ENCODE data around the gene CLDN24. TPM values are rescaled to one million over a fixed set of nuclear protein-coding genes. Genes with fewer than 3 reads are reported as not detected.

The CLDN24 gene
- total and polyA plus RNA-seq, 4 donors = not detected

- no peak for ATAC-seq (ENCODE audit: low FRiP score)
- Histone ChIP-seq H3K4me3 (ENCODE audit: low read length in 2 of 2) (no peak overlapping the region), H3K9me3 (ENCODE audit: control insufficient read depth, low read length) (no peaks in the 10 kb centered on the region), H3K4me1 (ENCODE audit: control insufficient read depth in 1 of 2, insufficient read depth in 2 of 2, low read length in 2 of 2) (peaks cover 0 to 2% of the 10 kb centered on the region in 2 donors), H3K27ac (ENCODE audit: low read depth in 1 of 2, low read length in 2 of 2) (no peak overlapping the region), H3K27me3 (ENCODE audit: control insufficient read depth in 1 of 2, insufficient read depth in 2 of 2, low read length in 1 of 2) (no peaks in the 10 kb centered on the region), H3K36me3 (ENCODE audit: control insufficient read depth in 1 of 2, insufficient read depth in 2 of 2, low read length in 1 of 2) (peaks cover 0 to 5% of the 10 kb centered on the region in 2 donors)
- 90 to 95% methylated on average over 4 of the region's 4 CpGs for WGBS, 2 donors
- intact Hi-C loops (cut with DNase I) = no loop called here
- no peak for DNase-seq
Measured at GRCh38 chr4:183304067-183304466, 18.2 kb downstream of the CLDN24 start.

- Histone ChIP-seq H3K27ac (ENCODE audit: low read depth in 1 of 2, low read length in 2 of 2) (no peak overlapping the region), H3K4me1 (ENCODE audit: control insufficient read depth in 1 of 2, insufficient read depth in 2 of 2, low read length in 2 of 2) (peaks cover 0 to 2% of the 10 kb centered on the region in 2 donors), H3K27me3 (ENCODE audit: control insufficient read depth in 1 of 2, insufficient read depth in 2 of 2, low read length in 1 of 2) (no peaks in the 10 kb centered on the region), H3K9me3 (ENCODE audit: control insufficient read depth, low read length) (no peaks in the 10 kb centered on the region), H3K4me3 (ENCODE audit: low read length in 2 of 2) (no peak overlapping the region), H3K36me3 (ENCODE audit: control insufficient read depth in 1 of 2, insufficient read depth in 2 of 2, low read length in 1 of 2) (peaks cover 0 to 5% of the 10 kb centered on the region in 2 donors)
- intact Hi-C loops (cut with DNase I) = no loop called here
- ATAC-seq (ENCODE audit: low FRiP score) = no peak
- no peak for DNase-seq
- 95 to 98% methylated on average over 4 of the region's 4 CpGs for WGBS, 2 donors
Measured at GRCh38 chr4:183303301-183303700, 18.9 kb downstream of the CLDN24 start.

DNA sequence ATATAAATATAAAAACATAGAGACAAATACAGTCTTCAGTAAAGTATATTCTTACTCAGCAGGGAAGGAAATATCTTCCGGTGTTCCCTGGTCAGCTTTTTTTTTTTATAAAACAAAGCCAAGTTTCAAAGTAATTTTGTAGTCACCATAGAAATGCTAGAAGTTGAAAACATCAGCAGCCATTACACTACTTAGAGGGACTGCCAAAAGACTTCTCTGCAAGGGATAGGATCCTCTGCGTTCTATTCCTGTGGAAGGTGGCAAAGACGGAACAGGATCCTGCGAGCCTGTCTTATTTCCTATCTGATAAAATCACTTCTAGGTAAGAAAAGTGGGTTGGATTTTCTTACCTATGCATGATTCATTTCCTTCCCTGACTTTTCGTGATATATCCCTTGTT lies 21.6 kb downstream of the CLDN24 start:
- Histone ChIP-seq H3K27ac (ENCODE audit: low read depth in 1 of 2, low read length in 2 of 2) (no peak overlapping the region), H3K4me1 (ENCODE audit: control insufficient read depth in 1 of 2, insufficient read depth in 2 of 2, low read length in 2 of 2) (peaks cover 0 to 2% of the 10 kb centered on the region in 2 donors), H3K36me3 (ENCODE audit: control insufficient read depth in 1 of 2, insufficient read depth in 2 of 2, low read length in 1 of 2) (peaks cover 5 to 6% of the 10 kb centered on the region in 2 donors), H3K9me3 (ENCODE audit: control insufficient read depth, low read length) (no peaks in the 10 kb centered on the region), H3K4me3 (ENCODE audit: low read length in 2 of 2) (no peak overlapping the region), H3K27me3 (ENCODE audit: control insufficient read depth in 1 of 2, insufficient read depth in 2 of 2, low read length in 1 of 2) (no peaks in the 10 kb centered on the region)
- intact Hi-C loops (cut with DNase I) = no loop called here
- WGBS, 2 donors = 67 to 73% methylated on average over 5 of the region's 5 CpGs
- ATAC-seq (ENCODE audit: low FRiP score) (no peak), DNase-seq (no peak)

GRCh38 chr4:183300070-183300469 lies 22.2 kb downstream of the CLDN24 start:
- peaks cover 0 to 2% of the 10 kb centered on the region in 2 donors for H3K4me1 ChIP-seq (ENCODE audit: control insufficient read depth in 1 of 2, insufficient read depth in 2 of 2, low read length in 2 of 2)
- ATAC-seq (ENCODE audit: low FRiP score) (no peak), DNase-seq (no peak)
- no peak overlapping the region for H3K4me3 ChIP-seq (ENCODE audit: low read length in 2 of 2)
- 31 to 37% methylated on average over 6 of the region's 6 CpGs for WGBS, 2 donors
- peaks cover 5 to 9% of the 10 kb centered on the region in 2 donors for H3K36me3 ChIP-seq (ENCODE audit: control insufficient read depth in 1 of 2, insufficient read depth in 2 of 2, low read length in 1 of 2)
- H3K27me3 ChIP-seq (ENCODE audit: control insufficient read depth in 1 of 2, insufficient read depth in 2 of 2, low read length in 1 of 2) = no peaks in the 10 kb centered on the region
- H3K9me3 ChIP-seq (ENCODE audit: control insufficient read depth, low read length) = no peaks in the 10 kb centered on the region
- no peak overlapping the region for H3K27ac ChIP-seq (ENCODE audit: low read depth in 1 of 2, low read length in 2 of 2)
- intact Hi-C loops (cut with DNase I) = no loop called here

DNA sequence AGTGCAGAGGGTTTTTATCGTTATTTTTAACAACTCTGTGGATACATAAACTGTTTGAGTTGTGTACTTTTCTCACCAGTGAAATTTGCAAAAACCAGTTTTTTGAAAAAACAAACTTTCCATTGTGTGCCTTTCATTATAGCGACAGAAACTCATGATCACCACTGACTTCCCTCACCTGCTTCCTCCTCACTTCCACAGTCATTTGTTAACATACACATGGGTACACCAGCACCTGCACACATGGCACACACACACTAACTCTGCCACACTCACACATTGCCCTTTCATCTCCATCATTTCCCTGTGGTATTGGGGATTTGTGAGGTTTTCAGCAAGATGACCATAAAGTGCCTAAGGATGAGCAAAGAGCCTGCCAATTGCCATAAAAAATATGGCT lies 22.8 kb downstream of the CLDN24 start:
- H3K9me3 ChIP-seq (ENCODE audit: control insufficient read depth, low read length) = no peaks in the 10 kb centered on the region
- 65 to 94% methylated on average over 2 of the region's 2 CpGs for WGBS, 2 donors
- no peak overlapping the region for H3K27ac ChIP-seq (ENCODE audit: low read depth in 1 of 2, low read length in 2 of 2)
- no peak overlapping the region for H3K4me3 ChIP-seq (ENCODE audit: low read length in 2 of 2)
- peaks cover 0 to 2% of the 10 kb centered on the region in 2 donors for H3K4me1 ChIP-seq (ENCODE audit: control insufficient read depth in 1 of 2, insufficient read depth in 2 of 2, low read length in 2 of 2)
- DNase-seq = no peak
- peaks cover 8 to 9% of the 10 kb centered on the region in 2 donors for H3K36me3 ChIP-seq (ENCODE audit: control insufficient read depth in 1 of 2, insufficient read depth in 2 of 2, low read length in 1 of 2)
- intact Hi-C loops (cut with DNase I) = no loop called here
- no peak for ATAC-seq (ENCODE audit: low FRiP score)
- H3K27me3 ChIP-seq (ENCODE audit: control insufficient read depth in 1 of 2, insufficient read depth in 2 of 2, low read length in 1 of 2) = no peaks in the 10 kb centered on the region

DNA sequence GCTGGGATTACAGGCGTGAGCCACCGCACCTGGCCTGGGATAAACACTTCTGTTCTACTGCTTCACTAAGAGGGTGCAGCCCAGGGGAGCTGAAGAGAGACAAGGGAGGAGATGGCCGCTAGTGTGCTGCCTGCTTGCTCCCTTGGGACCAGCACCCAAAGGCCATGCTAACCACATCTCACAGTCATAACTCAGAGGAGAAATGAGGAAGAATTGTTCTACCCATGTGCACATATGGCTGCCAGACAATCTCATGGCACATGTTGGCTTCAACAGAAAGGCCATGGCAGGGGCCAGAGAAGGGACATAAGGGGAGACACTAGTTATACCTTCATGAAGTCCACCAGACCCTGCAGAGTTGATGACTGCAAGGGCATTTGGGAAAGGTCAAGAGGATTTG lies 24.6 kb downstream of the CLDN24 start:
- Histone ChIP-seq H3K27ac (ENCODE audit: low read depth in 1 of 2, low read length in 2 of 2) (no peak overlapping the region), H3K4me3 (ENCODE audit: low read length in 2 of 2) (no peak overlapping the region), H3K27me3 (ENCODE audit: control insufficient read depth in 1 of 2, insufficient read depth in 2 of 2, low read length in 1 of 2) (no peaks in the 10 kb centered on the region), H3K4me1 (ENCODE audit: control insufficient read depth in 1 of 2, insufficient read depth in 2 of 2, low read length in 2 of 2) (peaks cover 0 to 2% of the 10 kb centered on the region in 2 donors), H3K9me3 (ENCODE audit: control insufficient read depth, low read length) (no peaks in the 10 kb centered on the region), H3K36me3 (ENCODE audit: control insufficient read depth in 1 of 2, insufficient read depth in 2 of 2, low read length in 1 of 2) (peaks cover 4 to 9% of the 10 kb centered on the region in 2 donors)
- WGBS, 2 donors = 98 to 100% methylated on average over 3 of the region's 3 CpGs
- no peak for DNase-seq
- intact Hi-C loops (cut with DNase I) = no loop called here
- no peak for ATAC-seq (ENCODE audit: low FRiP score)

GRCh38 chr4:183295711-183296110 lies 26.5 kb downstream of the CLDN24 start:
- ATAC-seq (ENCODE audit: low FRiP score) (no peak), DNase-seq (no peak)
- Histone ChIP-seq H3K27ac (ENCODE audit: low read depth in 1 of 2, low read length in 2 of 2) (no peak overlapping the region), H3K4me3 (ENCODE audit: low read length in 2 of 2) (no peak overlapping the region), H3K9me3 (ENCODE audit: control insufficient read depth, low read length) (no peaks in the 10 kb centered on the region), H3K36me3 (ENCODE audit: control insufficient read depth in 1 of 2, insufficient read depth in 2 of 2, low read length in 1 of 2) (peaks cover 4 to 9% of the 10 kb centered on the region in 2 donors), H3K27me3 (ENCODE audit: control insufficient read depth in 1 of 2, insufficient read depth in 2 of 2, low read length in 1 of 2) (no peaks in the 10 kb centered on the region), H3K4me1 (ENCODE audit: control insufficient read depth in 1 of 2, insufficient read depth in 2 of 2, low read length in 2 of 2) (peaks cover 0 to 2% of the 10 kb centered on the region in 2 donors)
- intact Hi-C loops (cut with DNase I) = no loop called here
- 74 to 78% methylated on average over 10 of the region's 10 CpGs for WGBS, 2 donors

GRCh38 chr4:183291070-183291469 lies 31.2 kb downstream of the CLDN24 start:
- 94 to 98% methylated on average over 2 of the region's 2 CpGs for WGBS, 2 donors
- intact Hi-C loops (cut with DNase I) = no loop called here
- ATAC-seq (ENCODE audit: low FRiP score) (no peak), DNase-seq (no peak)
- Histone ChIP-seq H3K9me3 (ENCODE audit: control insufficient read depth, low read length) (no peaks in the 10 kb centered on the region), H3K27me3 (ENCODE audit: control insufficient read depth in 1 of 2, insufficient read depth in 2 of 2, low read length in 1 of 2) (no peaks in the 10 kb centered on the region), H3K27ac (ENCODE audit: low read depth in 1 of 2, low read length in 2 of 2) (no peak overlapping the region), H3K36me3 (ENCODE audit: control insufficient read depth in 1 of 2, insufficient read depth in 2 of 2, low read length in 1 of 2) (peaks cover 4 to 10% of the 10 kb centered on the region in 2 donors), H3K4me1 (ENCODE audit: control insufficient read depth in 1 of 2, insufficient read depth in 2 of 2, low read length in 2 of 2) (no peaks in the 10 kb centered on the region), H3K4me3 (ENCODE audit: low read length in 2 of 2) (no peak overlapping the region)

- 93 to 94% methylated on average over 5 of the region's 5 CpGs for WGBS, 2 donors
- intact Hi-C loops (cut with DNase I) = no loop called here
- peaks cover under 1 to 5% of the 10 kb centered on the region in 2 donors for H3K36me3 ChIP-seq (ENCODE audit: control insufficient read depth in 1 of 2, insufficient read depth in 2 of 2, low read length in 1 of 2)
- H3K27me3 ChIP-seq (ENCODE audit: control insufficient read depth in 1 of 2, insufficient read depth in 2 of 2, low read length in 1 of 2) = no peaks in the 10 kb centered on the region
- peak in 1 of 2 donors; percentile 34 for DNase-seq
- H3K4me3 ChIP-seq (ENCODE audit: low read length in 2 of 2) = no peak overlapping the region
- H3K27ac ChIP-seq (ENCODE audit: low read depth in 1 of 2, low read length in 2 of 2) = no peak overlapping the region
- no peaks in the 10 kb centered on the region for H3K9me3 ChIP-seq (ENCODE audit: control insufficient read depth, low read length)
- no peak for ATAC-seq (ENCODE audit: low FRiP score)
- H3K4me1 ChIP-seq (ENCODE audit: control insufficient read depth in 1 of 2, insufficient read depth in 2 of 2, low read length in 2 of 2) = no peaks in the 10 kb centered on the region
Measured at GRCh38 chr4:183289688-183290087, 32.5 kb downstream of the CLDN24 start.
